Activated CD4-positive, alpha-beta T cell treated with anti-CD3 and anti-CD28 coated beads, Interleukin-2, amount 50 U/mL, for 48 hours (primary cell): ENCODE measurements around the gene CHCHD2.
"Not testable (repeated sequence)": the region's sequence is repeated elsewhere in the genome, so short reads cannot be mapped to it uniquely, and the experiment has no call there.

Experiments
- DNase-seq, 2 experiments: peaks; one replicate each; pipeline ENCODE4 v3.0.0-alpha.2; 2020

The CHCHD2 gene

GRCh38 chr7:56106108-56107073, at the start of gene CHCHD2:
Gene CHCHD2, minus strand, starts transcription at chr7:56106476. Its CDS starts 63 bp downstream, at chr7:56106413.
- peak; percentile 90 to 93 for DNase-seq

GRCh38 chr7:56131062-56131461, 24.8 kb upstream of the CHCHD2 start:
- DNase-seq, result not testable (repeated sequence)

- DNase-seq, result no peak
Measured at GRCh38 chr7:56127241-56127975, 21.1 kb upstream of the CHCHD2 start.

GRCh38 chr7:56125831-56126230, 19.6 kb upstream of the CHCHD2 start:
- DNase-seq, result no peak

GRCh38 chr7:56124981-56125380, 18.7 kb upstream of the CHCHD2 start:
- DNase-seq, result no peak

- DNase-seq, result no peak
Measured at GRCh38 chr7:56121440-56121839, 15.2 kb upstream of the CHCHD2 start.

GRCh38 chr7:56115852-56116538, 9.7 kb upstream of the CHCHD2 start, which contains the start of gene NUPR2:
Gene NUPR2, minus strand, starts transcription at chr7:56116417. Its CDS starts 103 bp downstream, at chr7:56116314.
- no peak for DNase-seq

- DNase-seq, result not testable (repeated sequence)
Measured at GRCh38 chr7:56112244-56112643, 6.0 kb upstream of the CHCHD2 start.

- no peak for DNase-seq
Measured at GRCh38 chr7:56110611-56111010, 4.3 kb upstream of the CHCHD2 start.

- no peak for DNase-seq
Measured at GRCh38 chr7:56107954-56108258, 1.6 kb upstream of the CHCHD2 start.

GRCh38 chr7:56105508-56105907, 768 bp downstream of the CHCHD2 start:
- DNase-seq, result peak; percentile 12 to 28

- not testable (repeated sequence) for DNase-seq
Measured at GRCh38 chr7:56104138-56104537, 2.1 kb downstream of the CHCHD2 start.

GRCh38 chr7:56099653-56100052, 6.6 kb downstream of the CHCHD2 start:
- DNase-seq, result no peak

- DNase-seq, result not testable (repeated sequence)
Measured at GRCh38 chr7:56098187-56099008, 7.9 kb downstream of the CHCHD2 start.

- DNase-seq, result no peak
Measured at GRCh38 chr7:56097700-56098099, 8.6 kb downstream of the CHCHD2 start.

- DNase-seq, result no peak
Measured at GRCh38 chr7:56092789-56093531, 13.3 kb downstream of the CHCHD2 start, which contains the start of gene PHKG1. Gene PHKG1, minus strand, starts transcription at chr7:56092952. Its CDS starts 4,011 bp downstream, at chr7:56088941.

GRCh38 chr7:56092388-56092787, 13.9 kb downstream of the CHCHD2 start:
- not testable (repeated sequence) for DNase-seq

GRCh38 chr7:56091591-56091990, 14.7 kb downstream of the CHCHD2 start:
- no peak for DNase-seq

GRCh38 chr7:56087445-56087844, 18.8 kb downstream of the CHCHD2 start:
- no peak for DNase-seq

- no peak for DNase-seq
Measured at GRCh38 chr7:56086761-56087160, 19.5 kb downstream of the CHCHD2 start.

GRCh38 chr7:56083150-56083785, 23.0 kb downstream of the CHCHD2 start:
- no peak for DNase-seq
